IPS DF 4.7 (cell line): Measurements from ENCODE around the gene PEX12.
A peak's percentile ranks its signal among the peaks of the same experiment; 100 is the strongest.
"Not testable (repeated sequence)": the region's sequence is repeated elsewhere in the genome, so short reads cannot be mapped to it uniquely, and the experiment has no call there.

Experiments used
- DNase-seq: peaks from one replicate; pipeline ENCODE4 v3.0.0-alpha.2; 2013; ENCODE audit warnings: low spot score; ENCODE audit errors: extremely low read depth

PEX12 gene

DNA sequence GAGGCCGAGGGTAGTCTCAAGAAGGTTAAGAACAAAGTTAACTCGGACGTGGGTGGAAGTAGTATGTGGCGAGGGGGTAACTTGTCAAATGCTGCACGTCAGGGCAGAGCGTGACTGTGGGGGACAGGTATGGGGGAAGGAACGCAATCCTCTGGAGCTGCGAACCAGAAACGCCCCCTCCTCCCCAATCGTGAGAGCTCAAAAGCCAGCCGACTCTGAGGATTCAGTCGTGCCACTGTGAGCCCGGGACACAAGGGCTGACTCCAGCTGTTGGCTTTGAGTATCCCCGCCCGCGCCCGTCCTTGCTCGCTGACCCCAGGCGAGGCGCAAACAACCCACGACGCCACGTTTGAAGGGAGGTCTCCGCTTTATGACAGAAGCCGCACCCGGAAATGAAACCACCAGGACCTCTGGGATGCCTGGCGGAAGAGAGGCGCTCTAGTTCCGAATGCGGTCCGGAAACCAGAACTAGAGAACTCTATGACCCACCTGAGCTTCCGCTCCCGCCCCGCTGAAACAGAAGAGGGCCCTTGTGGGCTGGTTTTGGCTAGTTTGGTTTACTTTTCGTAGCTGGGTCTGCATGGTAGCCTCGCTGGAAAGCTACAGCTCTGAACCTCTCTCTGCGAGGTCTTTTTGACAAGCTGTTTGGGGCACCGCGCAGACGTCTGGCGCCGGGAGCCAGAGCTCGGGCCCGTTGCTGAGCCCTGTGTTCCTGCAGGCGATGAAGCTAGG is at the start of gene PEX12:
TSS of gene PEX12 (minus strand) at position 375 of the 732 bp plus-strand sequence. CDS start 550 bp downstream, outside the sequence.
- DNase-seq: peak; percentile 69

GRCh38 chr17:35627417-35627816 is 49.0 kb upstream of the PEX12 start:
- no peak for DNase-seq

DNA sequence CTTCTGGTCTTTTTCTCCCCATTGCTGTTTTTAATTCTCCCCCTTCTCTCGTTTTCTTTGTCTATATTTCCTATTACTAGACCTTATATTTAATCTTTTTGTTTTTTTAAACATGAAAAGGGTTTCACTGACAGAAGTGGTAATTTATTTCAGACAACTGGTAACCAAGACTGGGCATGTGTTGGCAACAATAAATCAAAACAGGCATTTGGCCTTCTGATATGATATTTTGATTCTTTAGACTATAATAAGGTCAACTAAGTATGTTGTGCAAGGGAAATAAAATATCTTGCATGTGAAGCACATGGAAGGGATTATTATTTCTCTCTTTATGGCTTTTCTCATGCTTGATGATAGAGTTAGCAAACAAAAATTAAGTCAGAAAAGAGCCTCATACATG is 43.4 kb upstream of the PEX12 start:
- no peak for DNase-seq

DNA sequence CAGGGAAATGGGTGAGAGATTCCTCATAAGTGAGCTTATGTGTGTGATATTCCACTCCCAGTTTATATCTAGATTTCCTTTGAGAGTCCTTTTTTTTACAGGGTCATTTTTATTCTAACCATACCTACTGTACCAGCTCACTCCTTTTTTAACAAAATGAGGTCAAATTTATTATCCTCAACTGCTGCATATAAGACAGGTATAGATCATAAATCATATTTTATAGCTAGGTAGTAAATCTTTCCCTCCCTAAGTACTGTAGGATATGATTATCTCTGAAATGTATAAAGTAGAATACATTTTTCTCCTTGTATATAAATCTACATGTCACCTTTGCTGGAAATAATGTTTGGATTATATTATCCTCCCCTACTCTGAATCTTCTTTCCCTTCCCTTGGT is 40.3 kb upstream of the PEX12 start:
- no peak for DNase-seq

DNA sequence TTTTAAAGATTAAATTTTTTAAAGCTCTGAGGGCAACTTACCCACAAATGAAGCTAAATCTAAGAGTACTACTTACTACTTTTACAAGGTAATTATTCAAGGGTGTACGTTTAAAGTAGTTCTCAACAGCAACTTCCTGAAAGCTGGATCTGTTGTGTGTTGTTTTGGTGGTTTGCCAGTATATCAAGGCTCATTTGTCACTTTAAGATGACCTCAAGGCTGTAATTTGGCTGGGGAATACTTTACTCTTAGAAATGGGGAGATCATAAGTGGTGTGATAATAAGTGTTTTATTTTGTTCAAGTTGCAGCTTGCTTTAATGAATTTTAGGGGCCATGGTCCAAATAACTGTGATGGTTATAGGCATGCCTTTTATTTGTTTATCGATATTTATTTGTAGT is 39.1 kb upstream of the PEX12 start:
- DNase-seq: no peak

- no peak for DNase-seq
These were observed 38.2 kb upstream of the PEX12 start for GRCh38 chr17:35616536-35616935.

GRCh38 chr17:35614810-35615209 is 36.4 kb upstream of the PEX12 start:
- no peak for DNase-seq

GRCh38 chr17:35612924-35613521 is 34.7 kb upstream of the PEX12 start:
- no peak for DNase-seq

DNA sequence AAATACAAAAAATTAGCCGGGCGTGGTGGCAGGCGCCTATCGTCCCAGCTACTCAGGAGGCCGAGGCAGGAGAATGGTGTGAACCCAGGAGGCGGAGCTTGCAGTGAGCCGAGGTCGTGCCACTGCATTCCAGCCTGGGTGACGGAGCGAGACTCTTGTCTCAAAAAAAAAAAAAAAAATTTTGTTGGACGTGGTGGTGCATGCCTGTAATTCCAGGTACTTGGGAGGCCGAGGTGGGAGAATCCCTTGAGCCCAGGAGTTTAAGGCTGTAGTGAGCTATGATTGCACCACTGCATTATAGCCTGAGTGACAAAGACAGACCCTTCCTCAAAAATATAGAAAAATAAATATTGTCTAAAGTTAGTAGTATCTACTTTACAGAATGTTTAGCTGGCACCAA is 32.4 kb upstream of the PEX12 start:
- not testable (repeated sequence) for DNase-seq

DNA sequence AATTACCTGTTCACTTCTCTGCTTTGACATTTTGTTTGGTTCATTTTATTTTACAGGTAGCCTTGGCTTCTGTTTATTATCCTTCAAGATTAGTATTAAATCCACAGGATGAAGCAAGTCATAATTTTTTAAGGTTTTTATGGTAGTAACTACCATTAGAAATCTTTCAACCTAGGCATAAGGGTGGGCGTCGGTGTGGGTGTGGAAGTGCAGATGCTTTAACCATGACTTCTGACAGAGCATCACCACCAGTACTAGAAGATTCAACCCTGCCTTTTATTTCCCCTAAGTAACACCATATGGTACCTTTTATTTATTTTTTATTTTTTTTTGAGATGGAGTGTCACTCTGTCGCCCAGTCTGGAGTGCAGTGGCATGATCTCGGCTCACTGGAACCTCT is 31.5 kb upstream of the PEX12 start:
- DNase-seq: no peak

DNA sequence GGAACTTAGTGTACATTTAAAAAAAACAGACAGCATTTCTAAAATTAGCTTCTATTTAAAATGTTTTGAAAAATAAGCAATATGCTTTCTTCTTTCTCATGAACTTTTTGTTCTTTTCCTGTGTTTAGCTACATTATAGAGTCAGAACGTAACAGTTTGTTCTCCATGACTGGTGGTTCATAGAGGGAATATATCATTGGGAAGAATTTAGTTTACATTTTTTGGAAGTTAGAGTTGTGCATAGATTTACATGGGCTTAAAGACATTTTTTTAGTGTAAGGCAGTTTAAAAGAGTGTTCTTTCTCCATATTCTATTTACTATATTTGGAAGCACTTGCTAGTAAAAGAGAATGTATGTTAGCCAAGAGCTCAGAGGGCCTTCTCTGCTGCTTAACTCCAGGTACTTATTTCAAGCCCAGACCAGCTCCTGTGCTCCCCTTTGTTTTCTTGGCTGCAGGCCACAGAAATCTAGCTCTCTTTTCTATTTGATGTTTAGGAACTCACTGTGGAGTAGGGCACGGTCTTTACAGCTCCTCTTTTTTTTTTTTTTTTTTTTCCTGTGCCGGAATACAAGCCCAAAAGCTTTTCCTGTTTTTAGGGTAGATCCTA is 29.0 kb upstream of the PEX12 start:
- DNase-seq: no peak

- DNase-seq: no peak
These were observed 27.3 kb upstream of the PEX12 start for GRCh38 chr17:35605678-35606077.

GRCh38 chr17:35603674-35604073 is 25.3 kb upstream of the PEX12 start:
- DNase-seq: no peak

DNA sequence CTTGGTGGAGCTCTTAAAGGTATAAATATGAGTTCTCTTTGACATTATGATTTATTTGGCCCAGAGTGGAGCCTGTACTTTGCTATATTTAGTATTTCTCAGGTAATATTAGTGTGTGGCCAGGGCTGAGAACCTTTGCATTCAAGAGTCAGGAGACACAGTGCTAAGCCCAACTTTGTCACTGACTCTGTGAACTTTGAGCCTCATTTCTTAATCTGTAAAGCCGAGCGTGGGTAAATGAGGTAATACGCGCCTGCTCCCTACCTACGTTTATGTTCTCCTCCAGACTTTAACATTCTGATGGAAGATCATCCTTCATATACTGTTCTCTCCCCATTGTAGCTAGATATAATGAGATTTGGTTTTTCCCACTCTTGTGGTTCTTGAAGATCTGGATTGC is 19.2 kb upstream of the PEX12 start:
- DNase-seq: no peak

DNA sequence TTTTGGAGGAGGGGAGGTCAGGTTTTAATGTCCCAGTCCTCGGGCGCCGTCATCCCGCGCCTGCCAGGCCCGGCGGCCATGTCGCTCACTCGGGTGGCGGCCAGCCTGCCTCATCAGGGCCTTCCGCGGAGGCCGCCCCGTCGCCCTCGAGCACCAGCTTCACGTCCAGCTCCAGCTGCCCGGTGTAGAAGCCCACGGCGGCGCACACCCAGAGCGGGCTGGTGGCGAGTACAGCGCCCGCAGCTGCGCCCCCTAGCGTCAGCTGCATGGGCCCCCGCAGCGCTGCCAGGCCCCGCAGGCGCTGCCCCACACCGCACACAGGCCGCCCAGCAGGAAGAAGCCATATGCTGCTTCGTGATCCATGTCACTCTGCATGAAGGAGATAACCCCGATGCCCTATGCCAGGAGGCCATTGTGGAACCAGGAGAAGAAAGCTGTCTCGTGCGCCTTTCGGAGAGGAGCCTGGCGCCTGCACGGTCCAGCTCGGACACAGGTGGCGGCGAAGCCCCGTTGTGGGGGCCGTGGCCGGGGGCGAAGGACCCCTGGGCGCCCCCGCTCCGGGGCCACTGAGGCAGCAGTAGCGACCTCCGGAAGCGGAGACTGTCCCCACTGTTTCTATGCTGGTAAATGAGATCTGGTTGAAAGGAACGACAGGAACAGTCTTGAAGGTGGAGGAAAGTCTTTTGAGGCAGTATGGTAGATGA is 18.3 kb upstream of the PEX12 start:
- peak; percentile 41 for DNase-seq

- no peak for DNase-seq
These were observed 17.7 kb upstream of the PEX12 start for GRCh38 chr17:35596072-35596471.

- no peak for DNase-seq
These were observed 10.0 kb upstream of the PEX12 start for GRCh38 chr17:35588196-35588920.

- DNase-seq: peak; percentile 90
These were observed 8.9 kb upstream of the PEX12 start, which contains the start of gene AP2B1 for GRCh38 chr17:35587074-35587961. Gene AP2B1, plus strand, starts transcription at chr17:35587322. Its CDS starts 6,709 bp downstream, at chr17:35594031.

DNA sequence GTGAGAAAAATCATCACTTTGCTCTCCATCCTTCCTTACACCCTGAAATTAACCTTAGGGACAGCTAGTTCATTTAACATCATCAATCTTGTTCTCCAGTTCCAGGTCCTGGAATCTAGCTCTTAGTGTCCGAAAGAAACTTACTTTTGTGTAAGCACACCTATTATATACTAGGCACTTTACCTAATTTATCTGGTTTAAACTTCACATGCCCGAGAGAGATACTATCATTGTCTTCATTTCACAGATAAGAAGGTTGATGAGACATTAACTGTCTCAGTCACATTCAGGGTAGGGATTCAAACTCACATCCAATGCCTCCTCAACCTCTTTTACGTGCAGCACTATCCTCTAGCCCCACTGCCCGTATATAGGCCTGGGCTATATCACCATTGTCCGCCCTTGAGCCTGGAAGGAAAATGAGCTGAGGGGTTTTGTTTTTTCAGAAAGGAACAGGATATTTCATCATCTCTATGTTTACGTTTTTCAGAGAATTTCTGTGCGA is 8.2 kb upstream of the PEX12 start:
- DNase-seq: no peak

DNA sequence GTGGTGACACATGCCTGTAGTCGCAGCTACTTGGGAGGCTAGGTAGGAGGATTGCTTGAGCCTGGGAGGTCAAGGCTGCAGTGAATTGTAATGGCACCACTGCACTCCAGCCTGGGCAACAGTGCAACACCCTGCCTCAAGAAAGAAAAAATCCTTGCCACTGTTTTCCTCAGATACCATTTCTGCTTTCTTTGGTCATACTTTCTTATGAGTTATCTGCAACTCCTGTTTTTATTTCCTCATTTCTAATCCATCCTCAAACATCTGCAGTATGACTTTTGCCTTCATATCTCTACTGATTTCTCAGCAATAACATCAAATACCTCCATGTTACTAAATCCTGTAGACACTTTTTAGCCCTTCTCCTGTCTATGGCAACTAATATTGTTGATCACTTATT is 5.7 kb upstream of the PEX12 start:
- DNase-seq: no peak
